ENCODE data around the gene ROR1.

GRCh38 chr1:64019818-64020217 lies 246.0 kb downstream of the ROR1 start:
- TF ChIP-seq CTCF (IDR thresholded peaks at IDR 0.05; ENCODE audit: low read length), result no peak
- TF ChIP-seq EZH2 (optimal IDR thresholded peaks at IDR 0.05; ENCODE audit: low read depth, low read length), result no peak
- no peak for TF ChIP-seq EZH2phosphoT487 (IDR thresholded peaks at IDR 0.05; ENCODE audit: low read length)
